T-helper 2 cell treated with Interferon-gamma antibody and Interleukin-4, amounts not matched to agents 100 ng/mL and 5 ng/mL, for 36 hours (primary cell): Measurements from ENCODE around the gene TRIM50. TPM values are rescaled to one million over a fixed set of nuclear protein-coding genes. Genes with fewer than 3 reads are reported as not detected.
"Not testable (repeated sequence)": the region's sequence is repeated elsewhere in the genome, so short reads cannot be mapped to it uniquely, and the experiment has no call there.

Experiments
- intact Hi-C: fragments of 100-400 bp; cut with micrococcal nuclease; formaldehyde crosslinking; loops from one replicate; pipeline ENCODE4 v1.15.1; 2023
- total RNA-seq: library from RNA; stranded (reverse); gene quantifications from 2 replicates; pipeline ENCODE4 v1.2.3, GENCODE V29; 2022

Gene TRIM50
- total RNA-seq, 1 donor from 2014 or later, result not detected

DNA sequence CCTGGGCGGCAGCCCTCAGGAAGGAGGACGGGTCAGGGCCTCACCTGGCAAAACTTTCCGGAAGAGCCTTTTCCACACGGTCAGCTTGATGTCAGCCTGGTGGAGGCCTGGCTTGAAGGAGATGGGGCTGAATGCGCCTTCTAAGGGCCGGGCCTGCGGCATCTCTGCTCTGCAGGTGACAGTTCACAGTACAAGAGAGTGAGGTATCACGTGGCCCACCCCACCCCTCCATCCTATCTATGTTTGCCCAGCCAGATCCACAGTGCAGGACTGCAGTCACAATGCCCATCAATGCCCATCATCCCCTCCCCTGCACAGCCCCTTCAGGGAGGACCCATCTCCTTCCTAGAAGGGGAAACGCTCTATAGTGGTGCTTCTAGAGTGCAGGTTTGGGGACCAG, 11.4 kb downstream of the TRIM50 start:
- intact Hi-C loops, result no loop called here

GRCh38 chr7:73314271-73314670, 13.6 kb downstream of the TRIM50 start:
- intact Hi-C loops, result no loop called here

GRCh38 chr7:73313521-73313906, 14.4 kb downstream of the TRIM50 start:
- intact Hi-C loops, result no loop called here

GRCh38 chr7:73312831-73313520, 14.9 kb downstream of the TRIM50 start:
- intact Hi-C loops, result no loop called here

GRCh38 chr7:73311421-73311820, 16.5 kb downstream of the TRIM50 start:
- intact Hi-C loops, result not testable (repeated sequence)

- intact Hi-C loops, result no loop called here
Measured at GRCh38 chr7:73308665-73309214, 19.1 kb downstream of the TRIM50 start, which contains the start of gene NSUN5. NSUN5 (minus strand) TSS chr7:73308826; CDS start chr7:73308790, 36 bp downstream.

GRCh38 chr7:73308074-73308664, 19.7 kb downstream of the TRIM50 start:
- intact Hi-C loops, result no loop called here

- intact Hi-C loops, result no loop called here
Measured at GRCh38 chr7:73307436-73307835, 20.4 kb downstream of the TRIM50 start.

GRCh38 chr7:73304612-73305387, 23.1 kb downstream of the TRIM50 start:
- intact Hi-C loops, result not testable (repeated sequence)

DNA sequence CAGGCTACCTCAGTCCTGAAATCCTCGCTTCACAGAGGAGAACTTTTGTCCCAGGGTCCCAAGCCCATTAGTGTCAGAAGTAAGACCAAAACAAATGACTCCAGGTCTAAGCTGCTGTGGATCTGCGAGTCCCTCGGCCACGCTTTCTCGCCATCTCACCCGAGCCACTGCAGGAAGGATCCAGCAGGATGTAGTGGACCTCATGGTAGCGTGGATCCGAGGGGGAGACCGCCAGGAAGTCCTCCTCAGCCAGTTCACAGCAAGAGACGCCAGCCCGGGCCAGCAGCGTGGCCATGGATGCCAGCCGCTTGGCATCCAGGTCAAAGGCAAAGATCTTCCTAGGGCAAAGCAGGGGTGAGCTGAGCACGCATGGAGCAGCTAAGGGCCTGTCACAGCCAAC, 23.8 kb downstream of the TRIM50 start:
- intact Hi-C loops, result no loop called here

- intact Hi-C loops, result no loop called here
Measured at GRCh38 chr7:73303546-73303945, 24.3 kb downstream of the TRIM50 start.

GRCh38 chr7:73302846-73303245, 25.0 kb downstream of the TRIM50 start:
- intact Hi-C loops, result not testable (repeated sequence)

DNA sequence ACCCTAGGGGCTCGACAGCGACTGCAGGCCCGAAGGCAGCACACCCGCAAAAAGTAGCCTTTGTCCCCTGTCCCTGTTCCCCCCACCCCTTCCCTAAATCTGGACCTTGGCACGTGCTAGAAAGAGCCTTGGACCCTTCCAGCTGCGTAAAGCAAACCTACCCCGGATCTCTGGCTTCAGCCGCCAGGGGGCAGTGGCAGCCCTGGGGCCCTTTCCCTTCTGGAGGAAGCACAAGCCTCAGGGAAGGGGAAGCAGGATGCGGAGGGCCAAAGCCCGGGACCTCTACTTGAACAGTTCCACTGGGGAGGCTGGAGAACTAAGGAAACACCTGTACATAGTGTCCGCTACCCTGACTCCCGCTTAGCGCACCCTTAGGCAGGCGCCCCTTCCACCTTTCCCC, 26.8 kb downstream of the TRIM50 start:
- intact Hi-C loops, result not testable (repeated sequence)

DNA sequence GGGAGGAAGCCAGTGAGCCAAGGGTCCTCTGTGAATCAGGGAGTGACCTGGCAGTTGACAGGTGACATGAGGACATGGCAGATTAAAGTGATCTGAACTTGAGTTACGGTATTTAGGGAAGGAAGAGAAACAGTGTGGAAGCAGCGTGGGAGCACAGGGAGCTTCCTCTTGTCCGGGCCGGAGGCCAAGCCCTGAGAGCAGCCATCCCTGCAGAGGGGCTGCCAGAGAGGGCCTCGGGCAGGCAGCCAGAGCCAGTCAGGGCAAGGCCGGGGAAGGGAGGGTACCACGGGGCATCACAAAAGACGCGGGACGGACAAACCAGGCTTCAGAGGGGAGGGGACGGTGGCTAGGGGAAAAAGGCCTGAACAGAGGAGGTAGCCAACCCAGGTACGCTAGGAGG, 28.1 kb downstream of the TRIM50 start:
- intact Hi-C loops, result not testable (repeated sequence)

DNA sequence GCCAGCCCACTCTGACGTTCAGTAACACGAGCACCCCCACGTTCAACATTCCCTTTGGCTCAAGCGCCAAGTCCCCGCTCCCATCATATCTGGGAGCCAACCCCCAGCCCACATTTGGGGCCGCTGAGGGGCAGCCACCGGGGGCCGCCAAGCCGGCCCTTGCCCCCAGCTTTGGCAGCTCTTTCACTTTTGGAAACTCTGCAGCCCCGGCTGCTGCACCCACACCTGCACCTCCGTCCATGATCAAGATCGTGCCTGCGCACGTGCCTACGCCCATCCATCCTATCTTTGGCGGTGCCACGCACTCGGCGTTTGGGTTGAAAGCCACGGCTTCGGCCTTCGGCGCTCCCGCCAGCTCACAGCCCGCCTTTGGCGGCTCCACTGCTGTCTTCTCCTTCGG, 30.2 kb downstream of the TRIM50 start:
- intact Hi-C loops, result not testable (repeated sequence)

- intact Hi-C loops, result not testable (repeated sequence)
Measured at GRCh38 chr7:73297235-73297634, 30.6 kb downstream of the TRIM50 start.

DNA sequence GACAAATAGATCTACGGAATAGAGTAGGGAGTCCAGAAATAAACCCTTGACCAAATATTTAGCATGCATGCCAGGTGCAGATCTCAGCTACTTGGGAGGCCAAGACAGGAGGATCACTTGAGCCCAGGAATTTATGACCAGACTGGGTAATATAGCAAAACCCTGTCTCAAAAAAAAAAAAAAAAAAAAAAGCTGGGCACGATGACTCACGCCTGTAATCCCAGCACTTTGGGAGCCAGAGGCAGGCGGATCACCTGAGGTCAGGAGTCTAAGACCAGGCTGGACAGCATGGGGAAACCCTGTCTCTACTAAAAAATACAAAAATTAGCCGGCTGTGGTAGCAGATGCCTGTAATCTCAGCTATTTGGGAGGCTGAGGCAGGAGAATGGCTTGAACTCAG, 50.7 kb downstream of the TRIM50 start:
- intact Hi-C loops, result not testable (repeated sequence)

DNA sequence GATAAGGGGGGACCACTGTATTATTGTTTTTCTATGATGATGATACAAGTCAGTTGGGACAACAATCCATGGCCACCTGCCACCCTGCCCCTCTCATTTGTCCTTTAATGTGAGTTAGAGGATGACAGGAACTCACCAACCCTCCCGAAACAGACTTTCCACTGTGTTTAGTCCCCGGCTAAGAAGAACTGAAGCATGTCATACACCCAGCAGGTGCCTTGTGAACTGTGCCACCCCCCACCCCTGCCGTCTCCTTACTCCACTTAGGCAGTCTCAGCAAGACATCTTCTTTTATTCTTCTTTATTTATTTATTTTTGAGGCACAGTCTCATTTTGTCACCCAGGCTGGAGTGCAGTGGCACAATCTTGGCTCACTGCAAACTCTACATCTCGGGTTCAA, 60.1 kb downstream of the TRIM50 start:
- intact Hi-C loops, result not testable (repeated sequence)

- intact Hi-C loops, result not testable (repeated sequence)
Measured at GRCh38 chr7:73266719-73267368, 61.0 kb downstream of the TRIM50 start.
